ENCODE data around the gene LMNTD2. TPM values are rescaled to one million over a fixed set of nuclear protein-coding genes. Genes with fewer than 3 reads are reported as not detected.
A peak's percentile ranks its signal among the peaks of the same experiment; 100 is the strongest.

Gene LMNTD2
- total RNA-seq, 1 donor from 2014 or later: 5.9 TPM

DNA sequence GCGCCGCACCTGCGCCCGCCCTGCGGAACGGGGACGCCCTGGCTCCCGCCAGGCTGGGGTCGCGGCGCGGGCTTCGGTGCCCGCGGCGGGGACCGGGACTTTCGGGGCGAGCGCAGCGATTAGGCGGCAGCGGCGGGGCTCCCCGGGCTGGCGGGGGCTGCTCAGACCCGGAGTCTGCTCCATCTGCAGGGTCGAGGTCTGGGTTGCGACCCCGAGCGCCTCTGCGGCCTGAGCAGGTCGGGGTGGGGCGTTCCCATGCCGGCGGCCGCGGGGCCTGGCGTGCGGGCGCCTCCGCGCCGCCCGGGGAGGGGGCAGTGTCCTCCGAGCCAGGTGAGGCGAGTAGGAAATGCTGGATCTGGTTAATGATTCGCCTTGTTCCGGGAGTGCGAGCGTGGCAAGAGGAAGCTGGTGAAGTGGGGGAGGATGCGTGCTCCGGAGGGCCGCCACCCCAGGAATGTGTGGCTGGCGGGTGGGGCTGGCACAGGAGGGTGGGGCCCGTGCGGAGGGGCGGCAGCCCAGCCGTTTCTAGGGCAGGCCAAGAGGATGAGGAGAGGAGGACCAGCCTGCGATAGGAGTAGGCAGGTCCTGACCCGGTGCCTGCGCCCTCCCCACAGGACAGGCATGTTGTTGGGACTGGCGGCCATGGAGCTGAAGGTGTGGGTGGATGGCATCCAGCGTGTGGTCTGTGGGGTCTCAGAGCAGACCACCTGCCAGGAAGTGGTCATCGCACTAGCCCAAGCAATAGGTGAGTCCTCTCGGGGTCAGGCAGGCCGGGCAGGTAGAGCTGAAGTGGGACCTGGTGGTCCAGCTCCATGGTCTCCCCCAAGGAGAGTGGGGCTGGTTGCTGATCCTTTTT lies 838 bp upstream of the LMNTD2 start:
- DNase-seq: peak; percentile 93
- Histone ChIP-seq H3K4me3 (peak overlapping the region; percentile 66), H3K9me3 (no peaks in the 10 kb centered on the region), H3K36me3 (no peaks in the 10 kb centered on the region), H3K27me3 (peaks cover 8% of the 10 kb centered on the region), H3K27ac (peak overlapping the region; percentile 85), H3K4me1 (peaks cover 10% of the 10 kb centered on the region)
- intact Hi-C loops (cut with DNase I): no loop called here
- TF ChIP-seq, protein P1, sequence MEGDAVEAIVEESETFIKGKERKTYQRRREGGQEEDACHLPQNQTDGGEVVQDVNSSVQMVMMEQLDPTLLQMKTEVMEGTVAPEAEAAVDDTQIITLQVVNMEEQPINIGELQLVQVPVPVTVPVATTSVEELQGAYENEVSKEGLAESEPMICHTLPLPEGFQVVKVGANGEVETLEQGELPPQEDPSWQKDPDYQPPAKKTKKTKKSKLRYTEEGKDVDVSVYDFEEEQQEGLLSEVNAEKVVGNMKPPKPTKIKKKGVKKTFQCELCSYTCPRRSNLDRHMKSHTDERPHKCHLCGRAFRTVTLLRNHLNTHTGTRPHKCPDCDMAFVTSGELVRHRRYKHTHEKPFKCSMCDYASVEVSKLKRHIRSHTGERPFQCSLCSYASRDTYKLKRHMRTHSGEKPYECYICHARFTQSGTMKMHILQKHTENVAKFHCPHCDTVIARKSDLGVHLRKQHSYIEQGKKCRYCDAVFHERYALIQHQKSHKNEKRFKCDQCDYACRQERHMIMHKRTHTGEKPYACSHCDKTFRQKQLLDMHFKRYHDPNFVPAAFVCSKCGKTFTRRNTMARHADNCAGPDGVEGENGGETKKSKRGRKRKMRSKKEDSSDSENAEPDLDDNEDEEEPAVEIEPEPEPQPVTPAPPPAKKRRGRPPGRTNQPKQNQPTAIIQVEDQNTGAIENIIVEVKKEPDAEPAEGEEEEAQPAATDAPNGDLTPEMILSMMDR (IDR thresholded peaks at IDR 0.05): no peak
- ATAC-seq: peak; percentile 73

DNA sequence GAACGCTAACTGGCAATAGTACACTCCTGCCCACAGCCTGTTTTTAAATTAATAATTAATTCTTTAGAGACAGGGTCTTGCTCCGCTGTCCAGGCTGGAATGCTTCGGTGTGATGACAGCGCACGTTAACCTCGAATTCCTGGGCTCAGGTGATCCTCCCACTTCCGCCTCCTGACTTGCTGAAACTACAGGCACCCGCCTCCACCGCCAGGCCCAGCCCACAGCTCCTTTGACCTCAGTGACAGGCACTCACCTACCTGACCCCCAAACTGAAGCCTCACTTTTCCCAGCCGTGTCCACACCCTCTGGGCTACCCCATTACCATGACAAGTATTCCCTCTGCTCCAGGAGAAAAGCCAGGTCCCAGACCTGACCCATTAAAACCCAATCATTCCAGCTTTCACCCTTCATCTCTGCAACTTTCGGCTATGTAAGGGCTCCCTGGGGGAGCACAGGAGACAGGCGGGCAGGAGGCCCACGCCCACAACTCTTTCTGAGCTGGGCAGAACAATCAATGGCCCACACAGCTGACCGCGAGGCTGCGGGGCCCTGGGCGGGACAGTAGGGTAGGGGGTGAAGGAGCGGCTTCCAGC lies 730 bp downstream of the LMNTD2 start:
- DNase-seq: no peak
- Histone ChIP-seq H3K9me3 (no peaks in the 10 kb centered on the region), H3K36me3 (no peaks in the 10 kb centered on the region), H3K4me3 (peak overlapping the region; percentile 66), H3K4me1 (peaks cover 19% of the 10 kb centered on the region), H3K27me3 (peaks cover 19% of the 10 kb centered on the region), H3K27ac (peak overlapping the region; percentile 89)
- intact Hi-C loops (cut with DNase I): loop anchor here (10.0 kb wide), 1 partner anchor 165 kb away; no protein-coding TSS in a partner anchor
- ATAC-seq: no peak
- TF ChIP-seq, protein P1 (IDR thresholded peaks at IDR 0.05): no peak

DNA sequence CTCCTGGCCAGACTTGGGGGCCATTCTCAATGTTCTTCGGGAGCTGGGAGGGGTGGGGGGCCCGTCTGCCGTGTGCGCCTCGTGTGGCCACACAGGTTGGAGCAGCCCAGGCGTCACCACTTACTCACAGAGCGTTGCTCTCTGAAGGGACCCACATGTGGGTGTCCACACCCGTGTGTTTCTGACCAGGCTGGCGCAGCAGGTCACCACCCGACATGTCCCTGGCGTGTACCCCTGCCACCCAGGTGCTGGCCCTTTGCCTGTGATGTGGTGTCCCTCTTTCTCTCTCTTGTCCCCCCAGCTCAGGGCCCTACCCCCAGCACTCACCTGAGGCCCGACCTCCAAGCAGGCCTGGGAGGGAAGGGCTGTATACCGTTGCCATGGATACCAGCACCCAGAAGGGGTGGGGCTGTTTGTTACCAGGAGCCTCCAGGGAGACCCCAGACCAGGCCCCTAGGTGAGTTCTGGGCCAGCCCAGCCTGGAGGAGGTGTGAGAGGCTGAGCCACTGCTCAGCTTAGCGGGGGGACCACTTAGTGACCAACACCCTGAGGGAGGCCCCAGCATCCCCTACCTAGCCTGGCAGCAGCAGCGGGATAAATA lies 1.4 kb downstream of the LMNTD2 start:
- H3K27ac ChIP-seq: no peak overlapping the region
- H3K4me3 ChIP-seq: no peak overlapping the region
- H3K36me3 ChIP-seq: no peaks in the 10 kb centered on the region
- intact Hi-C loops (cut with DNase I): loop anchor here (10.0 kb wide), 1 partner anchor 166 kb away; no protein-coding TSS in a partner anchor
- no peaks in the 10 kb centered on the region for H3K9me3 ChIP-seq
- no peak for DNase-seq
- ATAC-seq: no peak
- peaks cover 24% of the 10 kb centered on the region for H3K4me1 ChIP-seq
- TF ChIP-seq, protein P1 (IDR thresholded peaks at IDR 0.05): no peak
- peaks cover 19% of the 10 kb centered on the region for H3K27me3 ChIP-seq

DNA sequence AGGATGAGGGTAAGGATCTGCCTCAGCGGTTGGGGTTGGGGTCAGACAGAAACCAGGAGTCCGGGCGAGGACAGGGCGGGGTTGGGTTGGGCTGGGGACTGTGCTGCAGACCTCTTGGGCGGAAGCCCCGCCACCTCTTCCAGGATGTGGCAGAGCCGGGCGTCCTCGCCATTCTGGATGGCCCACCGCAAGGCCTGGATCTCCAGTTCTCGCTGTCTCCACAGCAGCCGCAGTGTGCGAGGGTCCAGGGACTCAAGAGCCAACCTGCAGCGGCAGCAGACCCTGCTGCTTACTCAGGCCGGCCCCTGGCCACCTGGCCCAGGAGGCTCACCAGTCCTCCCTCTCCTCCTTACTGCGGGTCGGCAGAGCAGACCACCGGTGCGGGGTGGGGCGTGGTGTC lies 2.0 kb downstream of the LMNTD2 start:
- H3K4me3 ChIP-seq: no peak overlapping the region
- H3K9me3 ChIP-seq: no peaks in the 10 kb centered on the region
- H3K27ac ChIP-seq: no peak overlapping the region
- peaks cover 24% of the 10 kb centered on the region for H3K4me1 ChIP-seq
- intact Hi-C loops (cut with DNase I): loop anchor here (10.0 kb wide), 1 partner anchor 166 kb away; no protein-coding TSS in a partner anchor
- H3K36me3 ChIP-seq: no peaks in the 10 kb centered on the region
- no peak for DNase-seq
- ATAC-seq: no peak
- H3K27me3 ChIP-seq: peaks cover 25% of the 10 kb centered on the region
- TF ChIP-seq, protein P1 (IDR thresholded peaks at IDR 0.05): no peak

DNA sequence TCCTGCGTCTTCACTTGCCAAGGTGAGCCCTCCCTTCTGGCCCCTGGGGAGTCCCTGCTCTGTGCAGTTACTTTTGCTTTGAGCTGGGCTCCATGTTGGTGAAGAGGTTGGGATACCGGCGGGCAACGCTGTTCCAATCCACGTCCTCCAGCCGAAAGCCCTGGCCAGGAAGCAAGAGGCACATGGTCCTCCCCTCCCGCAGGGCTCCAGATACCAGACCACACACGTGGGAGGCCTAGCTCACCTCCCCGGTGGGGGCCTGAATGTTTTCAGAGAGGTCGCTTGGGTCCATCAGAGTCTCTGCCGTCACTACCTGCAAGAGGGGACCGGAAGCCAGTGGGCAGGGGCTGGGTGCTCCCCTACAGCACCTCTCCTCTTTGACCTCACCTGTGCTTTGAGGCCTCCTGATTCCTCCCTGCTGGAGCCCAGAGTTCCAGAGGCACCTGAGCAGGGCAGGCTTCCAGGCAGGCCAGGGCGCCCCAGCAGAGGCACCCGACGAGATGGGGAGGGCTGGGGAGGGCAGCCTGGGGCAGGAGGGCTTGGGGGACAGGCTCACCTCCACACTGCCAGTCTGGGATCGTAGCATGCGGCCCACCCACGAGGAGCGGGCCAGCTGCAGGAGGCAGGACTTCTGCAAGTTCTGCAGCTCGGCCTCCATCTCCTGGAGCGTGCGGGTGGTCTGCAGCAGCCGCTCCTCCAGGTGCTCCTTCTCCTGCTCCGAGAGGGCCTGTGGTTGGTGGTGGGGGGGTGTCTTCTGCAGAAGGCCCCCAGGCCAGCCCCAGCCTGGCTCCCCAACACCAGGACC lies 3.0 kb downstream of the LMNTD2 start:
- H3K4me1 ChIP-seq: peaks cover 24% of the 10 kb centered on the region
- TF ChIP-seq, protein P1 (IDR thresholded peaks at IDR 0.05): no peak
- no peaks in the 10 kb centered on the region for H3K9me3 ChIP-seq
- intact Hi-C loops (cut with DNase I): loop anchor here (10.0 kb wide), 1 partner anchor 167 kb away; no protein-coding TSS in a partner anchor
- no peak for ATAC-seq
- no peak overlapping the region for H3K4me3 ChIP-seq
- peaks cover 25% of the 10 kb centered on the region for H3K27me3 ChIP-seq
- DNase-seq: no peak
- H3K27ac ChIP-seq: no peak overlapping the region
- H3K36me3 ChIP-seq: no peaks in the 10 kb centered on the region
